ENCODE data around the gene CNDP2.
A peak's percentile ranks its signal among the peaks of the same experiment; 100 is the strongest.

The CNDP2 gene

DNA sequence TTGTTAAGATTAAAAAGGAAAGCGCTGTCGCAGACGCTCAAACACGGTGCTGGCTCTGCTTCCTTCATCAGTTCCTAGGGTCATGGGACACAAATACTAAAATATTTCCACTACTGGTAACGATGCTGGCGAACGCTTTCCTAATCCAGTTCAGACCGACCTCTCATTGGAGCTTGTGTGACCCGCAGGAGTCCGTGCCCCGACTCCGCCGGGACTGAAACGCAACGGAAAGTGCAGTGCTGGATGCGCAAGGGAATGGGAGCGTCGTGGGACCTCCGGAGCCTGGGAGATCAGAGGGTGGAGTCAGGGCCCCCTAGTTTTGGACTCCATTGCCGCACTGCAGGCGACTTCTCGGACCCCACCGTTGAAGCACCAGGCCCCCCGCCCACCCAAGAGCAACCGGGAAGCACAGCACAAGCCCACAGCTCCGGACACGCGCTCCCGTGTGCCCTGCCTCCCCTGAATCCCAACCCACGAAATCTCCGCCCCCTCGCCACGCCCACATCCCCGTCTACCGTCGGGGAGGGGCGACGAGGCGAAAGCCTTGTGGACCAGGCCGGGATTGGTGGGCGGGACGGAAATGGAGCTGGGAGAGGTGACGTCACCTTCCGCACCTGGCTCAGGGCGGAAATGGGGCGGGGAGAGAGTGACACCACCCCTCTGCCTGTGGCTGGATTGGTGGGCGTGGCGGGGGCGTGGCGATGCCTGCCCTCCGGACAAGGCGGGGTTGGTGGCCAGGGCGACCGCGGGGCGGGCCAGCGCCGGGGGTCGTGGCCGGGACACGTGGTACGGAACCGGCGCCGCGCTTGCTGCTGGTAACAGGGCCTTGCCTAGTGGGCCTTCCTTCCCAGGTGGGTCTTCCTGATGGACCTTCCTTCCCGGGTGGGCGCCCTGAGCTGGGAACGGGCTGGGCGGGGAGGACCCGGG lies at the start of gene CNDP2:
CNDP2 (plus strand) TSS at position 783 of the 927 bp plus-strand sequence. CDS start 3,611 bp downstream, outside the sequence.
- TF ChIP-seq MYC (IDR thresholded peaks at IDR 0.05; ENCODE audit: low read depth, low read length) (no peak; the same call in none of the 2 replicates), POLR2A (IDR thresholded peaks at IDR 0.05; ENCODE audit: extremely low read depth, insufficient read length) (peak; percentile 44)
- TF ChIP-seq, protein P1, sequence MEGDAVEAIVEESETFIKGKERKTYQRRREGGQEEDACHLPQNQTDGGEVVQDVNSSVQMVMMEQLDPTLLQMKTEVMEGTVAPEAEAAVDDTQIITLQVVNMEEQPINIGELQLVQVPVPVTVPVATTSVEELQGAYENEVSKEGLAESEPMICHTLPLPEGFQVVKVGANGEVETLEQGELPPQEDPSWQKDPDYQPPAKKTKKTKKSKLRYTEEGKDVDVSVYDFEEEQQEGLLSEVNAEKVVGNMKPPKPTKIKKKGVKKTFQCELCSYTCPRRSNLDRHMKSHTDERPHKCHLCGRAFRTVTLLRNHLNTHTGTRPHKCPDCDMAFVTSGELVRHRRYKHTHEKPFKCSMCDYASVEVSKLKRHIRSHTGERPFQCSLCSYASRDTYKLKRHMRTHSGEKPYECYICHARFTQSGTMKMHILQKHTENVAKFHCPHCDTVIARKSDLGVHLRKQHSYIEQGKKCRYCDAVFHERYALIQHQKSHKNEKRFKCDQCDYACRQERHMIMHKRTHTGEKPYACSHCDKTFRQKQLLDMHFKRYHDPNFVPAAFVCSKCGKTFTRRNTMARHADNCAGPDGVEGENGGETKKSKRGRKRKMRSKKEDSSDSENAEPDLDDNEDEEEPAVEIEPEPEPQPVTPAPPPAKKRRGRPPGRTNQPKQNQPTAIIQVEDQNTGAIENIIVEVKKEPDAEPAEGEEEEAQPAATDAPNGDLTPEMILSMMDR (IDR thresholded peaks at IDR 0.05; ENCODE audit: low read depth, low read length): no peak
- TF ChIP-seq, protein P2, sequence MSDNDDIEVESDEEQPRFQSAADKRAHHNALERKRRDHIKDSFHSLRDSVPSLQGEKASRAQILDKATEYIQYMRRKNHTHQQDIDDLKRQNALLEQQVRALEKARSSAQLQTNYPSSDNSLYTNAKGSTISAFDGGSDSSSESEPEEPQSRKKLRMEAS (IDR thresholded peaks at IDR 0.05; ENCODE audit: low read depth, low read length): peak; percentile 91
- peak within 1 kb of the TSS; percentile 80 for H3K4me3 ChIP-seq (ENCODE audit: low read depth, low read length)
- peak; percentile 98 for DNase-seq (ENCODE audit: low read depth)

DNA sequence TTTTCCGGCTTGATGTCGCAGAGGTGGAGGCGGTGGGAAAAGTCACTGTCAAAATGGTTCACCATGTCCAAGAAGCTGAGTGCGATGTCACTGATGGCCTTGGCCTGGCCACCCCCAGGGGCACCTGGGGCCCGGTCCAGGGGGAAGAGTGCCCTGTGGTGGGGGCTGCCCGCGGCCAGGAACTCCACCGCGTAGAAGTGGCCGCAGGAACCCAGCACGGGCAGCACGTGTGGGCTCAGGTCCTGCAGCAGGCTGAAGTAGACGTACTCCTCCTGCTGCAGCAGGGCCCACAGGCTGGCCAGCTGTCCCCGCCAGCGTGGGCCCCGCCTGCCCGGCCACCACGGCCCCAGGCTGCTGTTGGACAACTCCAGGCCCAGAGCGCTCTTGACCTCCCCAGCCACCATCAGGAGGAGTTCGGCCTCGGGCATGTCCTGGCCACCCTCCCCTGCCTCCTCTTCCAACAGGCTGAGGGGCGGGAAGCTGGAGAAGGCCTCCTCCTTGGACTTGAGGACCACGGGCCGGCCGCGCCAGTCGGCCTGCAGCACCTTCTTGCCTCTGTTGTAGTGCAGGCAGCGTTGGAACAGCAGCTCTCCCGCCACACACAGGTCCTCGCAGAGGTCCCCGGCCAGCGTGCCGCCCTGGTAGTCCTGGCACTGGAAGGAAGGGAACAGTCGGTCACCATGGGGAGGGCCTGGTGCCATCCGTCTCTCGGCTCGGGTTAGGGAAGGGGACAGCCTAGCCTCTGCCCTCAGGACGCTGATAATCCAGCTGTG lies 49.3 kb upstream of the CNDP2 start:
- DNase-seq (ENCODE audit: low read depth): no peak
- H3K4me3 ChIP-seq (ENCODE audit: low read depth, low read length): no peak overlapping the region
- TF ChIP-seq MYC (IDR thresholded peaks at IDR 0.05; ENCODE audit: low read depth, low read length) (no peak), POLR2A (IDR thresholded peaks at IDR 0.05; ENCODE audit: extremely low read depth, insufficient read length) (no peak)
- TF ChIP-seq, protein P2 (IDR thresholded peaks at IDR 0.05; ENCODE audit: low read depth, low read length): no peak
- TF ChIP-seq, protein P1 (IDR thresholded peaks at IDR 0.05; ENCODE audit: low read depth, low read length): no peak

DNA sequence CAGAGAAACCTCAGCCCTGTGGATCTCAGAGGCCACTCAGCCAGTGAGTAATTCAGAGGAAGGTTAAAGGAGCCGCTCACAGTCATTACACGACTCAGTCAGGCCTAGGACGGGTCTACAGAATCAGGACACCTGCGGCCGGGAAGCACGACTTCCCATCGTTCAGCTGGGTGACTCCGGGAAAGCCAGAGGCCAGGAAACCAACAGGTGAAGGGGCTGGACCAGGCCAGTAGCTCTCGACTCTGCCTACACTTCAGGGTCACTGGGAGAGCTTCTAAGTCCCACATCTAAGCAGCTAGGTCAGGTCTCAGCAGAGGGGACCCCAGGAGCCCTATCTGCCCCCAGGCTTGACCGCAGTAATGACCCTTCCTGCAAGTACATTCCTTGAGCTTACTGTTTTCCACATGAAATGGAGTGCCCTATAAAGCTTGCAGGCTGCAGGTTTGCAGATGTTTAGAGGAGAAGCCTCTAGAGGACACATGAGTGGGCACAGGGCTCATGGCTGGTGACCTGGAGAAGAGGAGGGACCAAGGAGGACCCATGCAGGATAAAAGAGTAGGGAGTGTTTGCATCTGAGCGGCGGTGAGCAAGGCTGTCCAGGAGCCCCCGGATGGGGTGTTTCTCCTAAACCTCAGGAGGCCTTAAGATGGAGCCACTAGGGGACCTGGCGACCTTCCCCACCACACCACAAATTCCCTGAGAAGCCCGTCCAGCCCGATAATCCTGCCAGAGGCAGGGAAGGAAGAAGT lies 48.6 kb upstream of the CNDP2 start:
- no peak overlapping the region for H3K4me3 ChIP-seq (ENCODE audit: low read depth, low read length)
- TF ChIP-seq, protein P1 (IDR thresholded peaks at IDR 0.05; ENCODE audit: low read depth, low read length): no peak
- no peak for TF ChIP-seq MYC (IDR thresholded peaks at IDR 0.05; ENCODE audit: low read depth, low read length)
- TF ChIP-seq, protein P2 (IDR thresholded peaks at IDR 0.05; ENCODE audit: low read depth, low read length): no peak
- no peak for TF ChIP-seq POLR2A (IDR thresholded peaks at IDR 0.05; ENCODE audit: extremely low read depth, insufficient read length)
- no peak for DNase-seq (ENCODE audit: low read depth)

DNA sequence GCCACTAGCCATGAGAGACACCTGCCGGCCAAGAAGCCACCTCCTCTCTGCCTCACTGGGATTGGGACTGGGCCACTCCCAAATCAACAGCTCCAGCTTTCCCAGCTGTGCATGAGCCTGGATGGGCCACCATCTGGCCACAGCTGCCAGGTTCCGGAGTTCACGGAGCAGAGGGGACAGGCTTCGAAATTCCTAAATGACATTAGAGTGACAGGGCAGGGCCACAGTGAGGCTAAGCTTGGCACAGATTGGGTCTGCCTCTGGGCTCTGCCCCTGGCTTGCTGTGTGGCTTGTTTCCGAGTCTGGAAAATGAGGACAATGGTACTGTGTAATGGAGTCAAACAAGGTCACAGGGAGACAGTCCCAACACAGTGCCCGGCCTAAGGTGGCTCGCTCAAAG lies 45.5 kb upstream of the CNDP2 start:
- TF ChIP-seq, protein P1 (IDR thresholded peaks at IDR 0.05; ENCODE audit: low read depth, low read length): no peak
- TF ChIP-seq, protein P2 (IDR thresholded peaks at IDR 0.05; ENCODE audit: low read depth, low read length): no peak
- no peak for TF ChIP-seq POLR2A (IDR thresholded peaks at IDR 0.05; ENCODE audit: extremely low read depth, insufficient read length)
- TF ChIP-seq MYC (IDR thresholded peaks at IDR 0.05; ENCODE audit: low read depth, low read length): no peak
- no peak for DNase-seq (ENCODE audit: low read depth)
- H3K4me3 ChIP-seq (ENCODE audit: low read depth, low read length): no peak overlapping the region

DNA sequence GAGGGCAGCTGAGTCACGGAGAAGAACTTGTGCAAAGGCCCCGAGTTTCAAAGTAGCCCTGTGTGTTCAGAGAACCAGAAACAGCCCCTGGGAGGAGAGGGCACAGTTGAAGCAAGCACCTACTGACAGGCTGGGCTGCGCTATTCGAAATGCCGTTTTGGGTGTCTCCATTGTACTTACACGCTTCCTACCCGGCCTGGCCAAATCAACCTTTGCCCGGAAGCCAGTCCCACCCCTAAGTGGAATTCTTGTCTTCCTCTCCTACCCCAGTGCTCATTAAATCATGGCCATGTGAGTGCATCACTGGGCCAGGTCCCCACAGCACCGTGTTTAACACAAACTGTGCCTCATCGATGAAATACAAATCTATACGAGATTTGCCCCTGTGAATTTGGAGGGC lies 45.0 kb upstream of the CNDP2 start:
- DNase-seq (ENCODE audit: low read depth): no peak
- TF ChIP-seq, protein P2 (IDR thresholded peaks at IDR 0.05; ENCODE audit: low read depth, low read length): no peak
- TF ChIP-seq, protein P1 (IDR thresholded peaks at IDR 0.05; ENCODE audit: low read depth, low read length): no peak
- TF ChIP-seq MYC (IDR thresholded peaks at IDR 0.05; ENCODE audit: low read depth, low read length): no peak
- no peak for TF ChIP-seq POLR2A (IDR thresholded peaks at IDR 0.05; ENCODE audit: extremely low read depth, insufficient read length)
- H3K4me3 ChIP-seq (ENCODE audit: low read depth, low read length): no peak overlapping the region
